PC-3 (cell line): Measurements from ENCODE around the gene SH3BP4. TPM values are rescaled to one million over a fixed set of nuclear protein-coding genes. Genes with fewer than 3 reads are reported as not detected.

Source experiments
- ATAC-seq: fragments of 200-7000 bp; cut with Tn5 transposase; 2 replicates; pipeline ENCODE4 v1.9.1; 2020; ENCODE audit warnings: mild to moderate bottlenecking, moderate library complexity
- BruUV-seq: library from RNA; stranded (reverse); fragments of 400-500 nt; replicated peaks from 2 replicates; lab custom pipeline; 2021; lab: Mats Ljungman, UMichigan
- CTCF ChIA-PET: fragments of 300-600 bp; sonication (Branson Sonifier 250); formaldehyde crosslinking; loops from one replicate; lab custom pipeline; 2022; ENCODE audit warnings: antibody characterized with exemption; lab: Charles Lee
- POLR2A ChIA-PET: fragments of 300-600 bp; sonication (Branson Sonifier 250); formaldehyde crosslinking; loops from one replicate; lab custom pipeline; 2022; ENCODE audit warnings: antibody characterized with exemption; ENCODE audit not compliant: unreplicated experiment; lab: Charles Lee
- DNase-seq: peaks from one replicate; pipeline ENCODE4 v3.0.0-alpha.2; 2015
- H2AFZ ChIP-seq: fragments of 300-600 bp; sonication (generic); 2 replicates; pipeline ENCODE4 v1.6.0; 2016; ENCODE audit warnings: antibody characterized with exemption, low read length
- H3F3A ChIP-seq: fragments of 300-600 bp; sonication (generic); one replicate; pipeline ENCODE4 v1.6.0; 2017; ENCODE audit warnings: antibody characterized with exemption, low read length, control low read depth, mild to moderate bottlenecking; ENCODE audit not compliant: unreplicated experiment
- H3K27ac ChIP-seq: fragments of 300-600 bp; sonication (generic); 2 replicates; pipeline ENCODE4 v1.5.1; 2016; ENCODE audit warnings: mild to moderate bottlenecking, low read length
- H3K27me3 ChIP-seq: fragments of 300-600 bp; sonication (generic); 2 replicates; pipeline ENCODE4 v1.6.1; 2016; ENCODE audit warnings: low read length, mixed read lengths
- H3K36me3 ChIP-seq: fragments of 300-600 bp; sonication (generic); 2 replicates; pipeline ENCODE4 v1.6.1; 2016; ENCODE audit warnings: low read depth, mixed run types, low read length, mixed read lengths
- H3K4me1 ChIP-seq: fragments of 300-600 bp; sonication (generic); 2 replicates; pipeline ENCODE4 v1.5.1; 2016; ENCODE audit warnings: low read length; ENCODE audit not compliant: insufficient read depth
- H3K4me2 ChIP-seq: fragments of 300-600 bp; sonication (generic); 2 replicates; pipeline ENCODE4 v1.6.0; 2016; ENCODE audit warnings: low read length
- H3K4me3 ChIP-seq: fragments of 300-600 bp; sonication (generic); 2 replicates; pipeline ENCODE4 v1.5.1; 2016; ENCODE audit warnings: mild to moderate bottlenecking, low read length, mixed read lengths
- H3K79me2 ChIP-seq: fragments of 300-600 bp; sonication (generic); 2 replicates; pipeline ENCODE4 v1.6.1; 2017; ENCODE audit warnings: low read length, mixed read lengths
- H3K9ac ChIP-seq: fragments of 300-600 bp; sonication (generic); 2 replicates; pipeline ENCODE4 v1.6.0; 2016; ENCODE audit warnings: mild to moderate bottlenecking, low read length
- H3K9me2 ChIP-seq: fragments of 300-600 bp; sonication (generic); replicated peaks from 2 replicates; pipeline ENCODE4 v1.6.1; 2016; ENCODE audit warnings: mixed run types, low read length, mixed read lengths
- H3K9me3 ChIP-seq: fragments of 300-600 bp; sonication (generic); 2 replicates; pipeline ENCODE4 v1.6.1; 2016; ENCODE audit warnings: low read length, mixed read lengths
- H4K20me1 ChIP-seq: fragments of 300-600 bp; sonication (generic); 2 replicates; pipeline ENCODE4 v1.6.1; 2016; ENCODE audit warnings: low read length, mixed read lengths
- CTCF ChIP-seq: fragments of 300-600 bp; sonication (generic); conservative IDR thresholded peaks from 2 replicates; pipeline ENCODE4 v1.5.1; 2017; ENCODE audit warnings: antibody characterized with exemption, low read depth, mild to moderate bottlenecking, low read length
- EZH2 ChIP-seq: fragments of 300-600 bp; sonication (generic); IDR thresholded peaks from one replicate; pipeline ENCODE4 v1.6.1; 2017; ENCODE audit warnings: antibody characterized with exemption, mild to moderate bottlenecking, low read length; ENCODE audit not compliant: unreplicated experiment
- EZH2phosphoT487 ChIP-seq: fragments of 300-600 bp; sonication (generic); IDR thresholded peaks from 2 replicates; pipeline ENCODE4 v1.6.1; 2018; ENCODE audit warnings: mild to moderate bottlenecking, antibody characterized with exemption, low read length, borderline replicate concordance
- intact Hi-C: fragments of 100-400 bp; cut with micrococcal nuclease; formaldehyde crosslinking; loops from 2 replicates; pipeline ENCODE4 v1.9.0; 2023
- total RNA-seq: library from RNA; depleted of rRNA; stranded (reverse); fragments of >200 nt; gene quantifications from 2 replicates; pipeline ENCODE4 v1.2.3, GENCODE V29; 2014

Gene SH3BP4
- total RNA-seq, 1 experiment from 2014 or later = 35.2 TPM

- intact Hi-C loops = no loop called here
- TF ChIP-seq CTCF (no peak), EZH2phosphoT487 (no peak), EZH2 (no peak)
- Histone ChIP-seq H3F3A (no peaks in the 10 kb centered on the region), H3K9me3 (no peaks in the 10 kb centered on the region), H3K4me3 (no peak overlapping the region), H3K4me1 (peaks cover 13% of the 10 kb centered on the region), H3K79me2 (no peaks in the 10 kb centered on the region), H3K36me3 (no peaks in the 10 kb centered on the region), H3K9ac (no peak overlapping the region), H4K20me1 (no peaks in the 10 kb centered on the region), H3K27me3 (no peaks in the 10 kb centered on the region), H3K4me2 (peak overlapping the region; percentile 29; the same call in 1 of the 2 replicates), H3K9me2 (no peaks in the 10 kb centered on the region), H3K27ac (peak overlapping the region; percentile 13; the same call in 1 of the 2 replicates), H2AFZ (no peak overlapping the region)
- ChIA-PET CTCF (no interaction called here), POLR2A (no interaction called here)
- DNase-seq (peak; percentile 71), ATAC-seq (peak; percentile 73)
- no TSS peak for BruUV-seq
Observed at GRCh38 chr2:235080101-235080500, 128.3 kb downstream of the SH3BP4 start.

DNA sequence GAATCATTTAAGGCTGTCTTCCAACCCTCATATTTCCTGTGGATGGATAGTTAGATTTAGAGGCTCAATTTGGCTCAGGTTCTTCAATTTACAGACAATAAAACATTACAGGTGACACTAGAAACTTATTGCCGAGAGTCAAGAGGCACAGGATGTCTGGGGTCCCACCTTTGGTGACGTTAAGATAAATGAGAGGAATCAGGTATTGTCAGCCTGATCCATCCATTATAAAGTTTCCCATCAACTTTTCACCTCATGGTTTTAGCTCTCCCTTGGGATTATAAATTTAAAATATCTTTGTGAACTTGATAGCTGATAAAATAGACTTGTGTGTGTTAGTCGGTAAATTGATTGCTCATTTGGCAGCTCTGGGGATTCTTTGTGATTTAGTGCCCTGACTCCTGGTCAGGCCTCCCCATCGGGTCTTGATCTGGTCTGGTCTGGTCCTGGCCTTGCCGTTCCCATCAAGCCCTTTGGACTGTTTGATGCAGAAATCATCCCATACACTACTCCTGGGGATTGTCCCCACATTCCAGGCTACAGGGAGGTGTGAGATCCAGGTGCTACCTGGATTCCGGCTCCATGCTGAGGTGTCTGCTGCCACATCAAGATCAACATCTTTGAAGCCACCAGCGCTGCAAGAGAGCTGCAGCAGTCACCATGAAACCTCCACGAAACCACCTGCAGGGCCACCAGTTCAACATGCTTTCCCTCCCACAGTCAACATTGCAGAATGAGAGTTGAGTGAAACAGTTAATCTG lies 130.9 kb downstream of the SH3BP4 start:
- no peak overlapping the region for H3K9ac ChIP-seq
- no peak for DNase-seq
- H3K36me3 ChIP-seq = no peaks in the 10 kb centered on the region
- POLR2A ChIA-PET = interaction anchor here (0.6 kb wide), 1 partner anchor 243 kb away, joined by 3 read pairs; no protein-coding TSS in a partner anchor
- intact Hi-C loops = no loop called here
- H3K4me3 ChIP-seq = no peak overlapping the region
- H4K20me1 ChIP-seq = no peaks in the 10 kb centered on the region
- ATAC-seq = no peak
- H3K27ac ChIP-seq = no peak overlapping the region
- H3K79me2 ChIP-seq = no peaks in the 10 kb centered on the region
- CTCF ChIA-PET = no interaction called here
- no peaks in the 10 kb centered on the region for H3K27me3 ChIP-seq
- peaks cover 13% of the 10 kb centered on the region for H3K4me1 ChIP-seq
- BruUV-seq = no TSS peak
- no peaks in the 10 kb centered on the region for H3F3A ChIP-seq
- H3K9me3 ChIP-seq = no peaks in the 10 kb centered on the region
- no peak overlapping the region for H3K4me2 ChIP-seq
- H3K9me2 ChIP-seq = no peaks in the 10 kb centered on the region
- TF ChIP-seq EZH2phosphoT487 (no peak), CTCF (no peak), EZH2 (no peak)
- no peak overlapping the region for H2AFZ ChIP-seq

GRCh38 chr2:235083822-235084221 lies 132.0 kb downstream of the SH3BP4 start:
- TF ChIP-seq EZH2 = no peak
- TF ChIP-seq EZH2phosphoT487 = no peak
- TF ChIP-seq CTCF = no peak
- Histone ChIP-seq H3K9me2 (no peaks in the 10 kb centered on the region), H3K4me2 (no peak overlapping the region), H3K27me3 (no peaks in the 10 kb centered on the region), H2AFZ (no peak overlapping the region), H3K4me1 (peaks cover 13% of the 10 kb centered on the region), H3K4me3 (no peak overlapping the region), H3K36me3 (no peaks in the 10 kb centered on the region), H3K9ac (no peak overlapping the region), H3K9me3 (no peaks in the 10 kb centered on the region), H4K20me1 (no peaks in the 10 kb centered on the region), H3F3A (no peaks in the 10 kb centered on the region), H3K79me2 (no peaks in the 10 kb centered on the region), H3K27ac (no peak overlapping the region)
- no TSS peak for BruUV-seq
- ChIA-PET CTCF (no interaction called here), POLR2A (no interaction called here)
- intact Hi-C loops = no loop called here
- no peak for ATAC-seq
- DNase-seq = no peak
